HG03575 (cell line): ENCODE data around the gene QRFP.

ENCODE experiments used
- ATAC-seq: cut with Tn5 transposase; IDR thresholded peaks from one replicate; pipeline ENCODE4 v1.9.1; 2021; ENCODE audit not compliant: unreplicated experiment, insufficient number of reproducible peaks, low FRiP score; ENCODE audit errors: extremely low read depth

The QRFP gene

GRCh38 chr9:130908878-130909355, 12.3 kb upstream of the QRFP start:
- ATAC-seq: no peak

GRCh38 chr9:130908146-130908877, 11.7 kb upstream of the QRFP start:
- ATAC-seq: no peak

- no peak for ATAC-seq
Observed at GRCh38 chr9:130906735-130907416, 10.3 kb upstream of the QRFP start.

GRCh38 chr9:130905902-130906734, 9.5 kb upstream of the QRFP start:
- no peak for ATAC-seq

GRCh38 chr9:130905125-130905901, 8.7 kb upstream of the QRFP start:
- ATAC-seq: no peak

- ATAC-seq: no peak
Observed at GRCh38 chr9:130904070-130905044, 7.7 kb upstream of the QRFP start.

GRCh38 chr9:130903194-130904069, 6.8 kb upstream of the QRFP start:
- ATAC-seq: no peak

- no peak for ATAC-seq
Observed at GRCh38 chr9:130902204-130903185, 5.9 kb upstream of the QRFP start.

- no peak for ATAC-seq
Observed at GRCh38 chr9:130901498-130902203, 5.0 kb upstream of the QRFP start.

- ATAC-seq: no peak
Observed at GRCh38 chr9:130900701-130901497, 4.3 kb upstream of the QRFP start.

GRCh38 chr9:130899051-130899748, 2.6 kb upstream of the QRFP start:
- no peak for ATAC-seq

GRCh38 chr9:130898552-130898852, 1.9 kb upstream of the QRFP start:
- ATAC-seq: no peak

GRCh38 chr9:130897848-130898551, 1.4 kb upstream of the QRFP start:
- no peak for ATAC-seq
